H1 (cell line): ENCODE data around the gene SRP9. TPM values are rescaled to one million over a fixed set of nuclear protein-coding genes. Genes with fewer than 3 reads are reported as not detected.

Experiments
- CHD7 ChIP-seq: fragments of 300-600 bp; sonication (generic); IDR thresholded peaks from 2 replicates; pipeline ENCODE4 v1.7.1; 2012; ENCODE audit warnings: low read length, moderate library complexity, mild to moderate bottlenecking, inconsistent platforms; ENCODE audit not compliant: insufficient replicate concordance
- polyA plus RNA-seq, 7 experiments: library from polyadenylated mRNA; depleted of rRNA in 3 of 7; stranded (reverse) in 5 of 7; unstranded in 2 of 7; fragments of >200 nt in 5 of 7; fragments of 200-250 nt in 2 of 7; gene quantifications; 1 replicate in 5 of 7; 2 replicates in 1 of 7; 4 replicates in 1 of 7; pipeline versions ENCODE4 v1.2.1 to v1.2.3, GENCODE V29; 2011 to 2013; ENCODE audit warnings: missing spikeins in 2 of 7, mixed read lengths in 2 of 7
- total RNA-seq: library from RNA; stranded (reverse); fragmentation: NEBNext Ultra II Directional; extraction: Animal tissue kit (Norgen Biotek cat#: 25700); gene quantifications from 2 replicates; pipeline ENCODE4 v1.2.1, GENCODE V29; 2021

Gene SRP9
- total and polyA plus RNA-seq, 2 of the 8 experiments (the other 6 are each of a cell fraction or from before 2014, with no cell fraction given) = 446 to 572 TPM

- TF ChIP-seq CHD7 = no peak
Observed at GRCh38 chr1:225744745-225745144, 32.9 kb upstream of the SRP9 start (continued).
